Measurements from ENCODE around the gene C1orf159.
"Not testable (repeated sequence)": the region's sequence is repeated elsewhere in the genome, so short reads cannot be mapped to it uniquely, and the experiment has no call there.

Gene C1orf159

DNA sequence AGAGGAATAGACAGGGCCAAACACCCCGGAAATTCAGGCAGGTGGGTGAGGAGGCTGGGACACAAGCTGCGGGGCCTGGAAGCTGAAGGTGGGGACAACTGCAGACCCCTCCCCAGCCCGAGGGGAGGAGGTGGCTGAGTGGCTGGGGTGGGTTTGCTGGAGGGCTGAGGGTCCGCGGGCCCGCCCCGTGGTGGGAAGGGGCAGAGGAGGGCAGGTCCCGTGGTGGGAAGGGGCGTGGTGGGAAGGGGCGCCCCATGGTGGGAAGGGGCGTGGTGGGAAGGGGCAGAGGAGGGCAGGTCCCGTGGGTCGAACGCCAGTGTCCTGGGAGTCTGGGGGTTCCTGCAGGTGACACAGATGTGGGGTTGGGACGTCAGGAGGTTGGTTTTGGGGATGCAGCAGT, 33.5 kb upstream of the C1orf159 start:
- DNase-seq (ENCODE audit: low read depth, low spot score): no peak

DNA sequence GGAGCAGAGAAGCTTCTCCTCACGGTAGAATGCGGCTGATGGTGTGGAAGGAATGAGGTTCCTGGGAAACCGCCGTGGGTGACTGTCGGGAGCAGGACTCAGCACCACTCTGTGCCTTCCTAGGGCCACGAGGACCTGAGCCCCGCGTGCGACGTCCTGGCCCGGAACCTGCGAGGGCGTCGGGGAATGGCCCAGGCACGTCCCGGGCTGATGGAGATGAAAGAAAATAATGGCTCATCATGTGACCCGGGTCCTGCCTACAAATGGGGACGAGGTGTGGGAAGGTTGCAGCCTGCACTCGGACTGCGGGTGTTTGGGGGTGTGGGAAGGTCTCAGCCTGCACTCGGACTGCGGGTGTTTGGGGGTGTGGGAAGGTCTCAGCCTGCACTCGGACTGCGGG, 32.7 kb upstream of the C1orf159 start:
- DNase-seq (ENCODE audit: low read depth, low spot score): no peak

DNA sequence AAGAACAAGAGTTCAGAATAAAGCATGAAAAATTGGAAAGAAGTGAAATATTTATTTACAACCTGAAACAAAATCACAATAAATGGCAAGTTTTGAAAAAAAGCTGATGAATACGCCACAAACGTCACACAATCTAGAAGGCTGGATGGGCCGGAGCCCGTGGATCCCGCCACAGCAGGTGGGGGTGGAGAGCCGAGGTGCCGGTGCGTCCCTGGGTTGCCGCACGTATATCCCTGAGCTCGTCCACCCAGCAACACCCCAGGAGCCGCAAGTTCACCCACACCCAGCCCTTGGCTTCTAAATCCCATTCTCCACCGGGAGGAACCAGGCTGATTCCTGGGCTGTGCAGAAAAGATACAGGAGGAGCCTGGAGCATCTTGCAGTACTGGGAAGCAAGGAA, 32.2 kb upstream of the C1orf159 start:
- no peak for DNase-seq (ENCODE audit: low read depth, low spot score)

DNA sequence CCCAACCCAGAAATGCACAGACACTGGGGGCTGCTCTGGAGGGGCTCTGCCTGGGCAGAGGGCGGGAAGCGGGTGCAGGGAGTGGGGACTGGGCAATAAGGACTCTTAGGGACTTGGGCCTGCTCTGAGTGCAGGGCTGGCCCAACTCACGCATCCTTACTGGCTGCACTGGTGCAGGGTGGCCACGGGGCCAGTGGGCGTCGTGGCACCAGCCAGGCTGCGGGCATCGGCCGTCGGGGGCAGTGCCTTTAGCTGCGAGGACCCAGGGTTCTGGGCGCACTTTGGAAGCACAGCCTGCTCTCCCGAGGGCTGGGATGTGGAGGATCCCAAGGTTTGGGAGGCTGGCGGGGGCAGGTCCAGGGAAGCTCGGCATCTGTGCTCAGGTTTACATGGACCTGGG, 30.7 kb upstream of the C1orf159 start:
- DNase-seq (ENCODE audit: low read depth, low spot score): no peak

DNA sequence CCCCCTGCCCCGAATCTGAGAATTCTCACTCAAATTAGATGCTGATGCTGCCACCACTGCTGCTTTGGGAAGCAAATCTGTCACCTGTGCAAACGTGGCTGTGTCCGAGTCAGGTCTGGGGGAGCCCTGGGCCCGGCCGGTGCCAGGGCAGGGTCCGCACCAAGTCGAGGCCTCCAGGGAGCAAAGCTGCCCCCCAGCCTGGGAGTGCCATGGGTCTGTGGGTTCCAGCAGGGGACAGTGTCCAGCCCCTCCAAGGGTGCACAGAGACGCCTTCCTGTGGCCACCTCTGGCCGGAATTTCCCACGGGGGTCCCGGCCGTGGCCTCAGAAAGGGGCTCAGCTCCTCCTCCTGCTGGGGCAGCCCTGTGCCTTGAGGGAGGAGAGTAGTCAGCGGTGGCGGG, 30.1 kb upstream of the C1orf159 start:
- DNase-seq (ENCODE audit: low read depth, low spot score): no peak

DNA sequence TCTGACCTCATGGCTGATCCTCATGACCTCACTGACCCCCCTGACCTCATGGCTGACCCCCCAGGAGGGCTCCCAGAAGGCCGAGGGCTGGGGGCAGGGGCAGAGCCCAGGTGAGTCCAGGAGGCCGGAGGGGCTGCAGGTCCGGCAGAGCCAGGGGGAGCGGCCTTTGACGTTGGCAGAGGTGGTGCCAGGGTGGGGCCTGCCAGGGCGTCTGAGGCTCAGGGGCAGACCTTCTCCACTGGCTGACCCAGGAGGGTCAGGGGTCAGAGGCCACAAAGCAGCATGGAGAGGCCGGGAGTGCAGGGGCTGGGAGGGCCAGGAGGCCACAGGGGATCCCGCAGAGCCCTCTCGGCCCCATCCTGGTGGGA, 29.6 kb upstream of the C1orf159 start:
- no peak for DNase-seq (ENCODE audit: low read depth, low spot score)

DNA sequence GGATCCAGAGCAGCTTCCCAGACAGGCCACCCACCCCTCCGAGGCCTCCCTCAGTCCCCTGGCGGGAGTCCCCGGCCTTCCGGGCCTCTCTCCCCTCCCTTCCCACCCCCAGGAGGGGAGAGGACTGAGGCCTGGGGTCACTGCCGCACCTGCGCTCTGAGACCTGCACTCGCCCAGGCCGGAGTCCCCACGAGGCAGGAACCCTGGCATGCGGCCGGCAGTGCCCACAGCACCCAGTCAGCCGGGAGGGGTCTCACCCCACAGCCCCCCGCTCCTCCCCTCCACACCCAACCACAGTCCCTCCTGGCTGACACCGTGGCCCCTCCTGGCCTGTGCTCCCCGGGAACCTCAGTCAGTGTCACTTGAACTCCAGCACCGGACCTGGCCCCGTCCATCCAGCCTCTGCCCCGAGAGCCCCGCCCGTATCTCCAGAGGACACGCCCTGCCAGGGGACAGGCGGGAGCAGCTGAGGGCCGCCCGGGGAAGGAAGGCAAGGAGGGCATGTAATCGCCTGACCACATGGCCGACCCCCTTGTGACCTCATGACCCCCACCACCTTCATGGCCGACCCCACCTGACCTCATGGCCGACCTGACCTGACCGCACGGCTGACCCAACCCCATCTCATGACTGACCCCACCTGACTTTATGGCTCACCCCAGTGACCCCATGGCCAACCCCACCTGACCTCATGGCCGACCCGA, 29.1 kb upstream of the C1orf159 start:
- no peak for DNase-seq (ENCODE audit: low read depth, low spot score)

DNA sequence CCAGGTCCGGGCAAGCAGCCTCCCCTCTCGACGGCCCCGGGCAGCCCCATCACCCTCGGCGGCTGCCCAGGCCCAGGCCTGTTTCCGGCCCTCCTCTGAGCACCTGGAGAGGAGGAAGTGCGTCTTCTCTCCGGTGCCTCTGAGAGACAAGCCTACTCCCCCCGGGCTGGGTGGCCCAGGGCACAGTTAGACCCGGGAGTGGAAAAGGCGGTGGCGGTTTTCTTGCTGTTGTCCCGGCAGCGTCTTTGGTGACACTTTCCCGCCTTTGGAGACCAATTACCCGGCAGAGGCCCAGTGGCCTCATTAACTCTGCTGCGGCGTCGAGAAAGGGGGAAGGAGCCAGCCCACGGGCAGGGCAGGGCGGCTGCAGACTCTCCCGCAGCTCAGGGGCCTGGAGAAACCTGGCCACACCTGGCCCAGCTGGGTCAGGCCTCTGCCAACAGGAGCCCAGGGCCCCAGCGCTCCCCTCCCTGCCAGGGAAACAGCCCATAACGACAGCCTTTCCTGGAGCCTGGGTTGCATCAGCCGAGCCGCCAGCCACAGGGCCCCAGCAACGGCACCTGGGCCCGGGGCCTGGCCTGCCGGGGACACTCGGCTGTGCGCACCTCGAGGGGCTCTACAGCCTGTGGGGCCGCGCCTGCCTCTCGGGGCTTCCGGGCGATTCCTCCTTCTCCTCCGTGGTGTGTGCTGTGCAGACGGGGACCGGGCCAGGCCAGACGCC, 28.4 kb upstream of the C1orf159 start:
- peak; percentile 56 for DNase-seq (ENCODE audit: low read depth, low spot score)

DNA sequence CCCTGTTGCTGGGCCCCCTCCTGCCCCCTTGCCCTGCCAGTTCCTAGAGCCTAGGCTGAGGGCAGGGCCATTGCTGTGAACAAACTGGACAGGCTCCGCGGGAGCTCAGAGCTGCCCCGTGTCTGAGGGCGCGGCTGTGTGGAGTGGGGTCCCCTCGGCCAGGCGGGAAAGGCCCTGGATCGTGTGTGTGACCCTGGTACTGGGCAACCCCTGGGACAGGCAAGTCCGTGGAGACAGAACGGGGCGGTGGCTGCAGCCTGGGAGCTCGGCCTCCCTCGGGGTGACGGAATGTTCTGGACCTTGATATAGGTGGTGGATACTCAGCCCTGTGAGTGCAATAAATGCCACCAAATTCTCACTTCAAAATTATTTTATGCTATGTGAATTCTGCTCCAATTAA, 27.7 kb upstream of the C1orf159 start:
- DNase-seq (ENCODE audit: low read depth, low spot score): no peak

DNA sequence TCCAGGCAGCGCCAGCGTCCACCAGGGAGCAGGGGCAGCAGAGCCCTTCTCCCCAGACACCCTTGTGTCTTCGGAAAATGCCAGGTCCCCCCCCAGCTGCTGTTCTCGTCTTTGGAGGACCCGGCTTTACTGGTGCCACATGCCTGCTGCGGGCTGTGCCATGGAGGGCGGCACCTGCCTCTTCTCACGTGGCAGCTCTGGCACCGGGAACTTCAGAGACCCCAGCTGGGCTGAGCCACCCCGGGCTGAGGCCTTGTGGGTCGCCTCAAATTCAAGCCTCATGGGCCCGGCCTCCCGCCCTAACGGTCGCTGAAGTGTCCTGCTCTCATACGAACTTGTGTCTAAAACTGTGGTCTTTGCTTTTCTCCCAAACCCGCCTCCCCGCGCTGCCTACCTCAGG, 27.0 kb upstream of the C1orf159 start:
- DNase-seq (ENCODE audit: low read depth, low spot score): no peak

DNA sequence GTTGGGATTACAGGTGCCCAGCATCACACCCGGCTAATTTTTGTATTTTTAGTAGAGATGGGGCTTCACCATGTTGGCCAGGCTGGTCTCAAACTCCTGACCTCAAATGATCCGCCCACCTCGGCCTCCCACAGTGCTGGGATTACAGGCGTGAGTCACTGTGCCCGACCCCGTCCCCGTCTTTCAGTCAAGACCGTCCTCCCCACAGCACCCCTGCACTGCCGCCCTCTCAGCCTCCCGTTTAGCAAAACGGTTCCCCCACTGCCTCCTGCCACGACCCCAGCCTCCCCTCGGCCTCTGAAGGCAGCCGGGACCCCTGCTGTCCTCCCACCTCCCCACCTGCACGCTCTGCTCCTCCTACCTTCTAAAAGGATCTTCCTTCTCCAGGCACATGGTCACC, 26.5 kb upstream of the C1orf159 start:
- not testable (repeated sequence) for DNase-seq (ENCODE audit: low read depth, low spot score)

DNA sequence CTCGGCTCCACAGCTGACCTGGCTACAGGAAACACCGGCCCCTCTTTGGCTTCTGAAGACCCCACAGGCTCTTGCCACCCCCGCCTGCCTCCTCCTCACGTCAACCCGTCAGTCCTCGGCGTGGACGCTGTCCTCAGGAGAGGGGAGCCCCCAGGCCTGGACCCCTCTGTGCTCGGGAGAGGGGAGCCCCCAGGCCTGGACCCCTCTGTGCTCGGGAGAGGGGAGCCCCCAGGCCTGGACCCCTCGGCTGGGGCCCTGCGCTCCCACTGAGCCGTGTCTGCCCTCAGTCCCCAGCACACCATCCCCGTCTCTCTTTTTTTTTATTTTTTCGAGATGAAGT, 26.0 kb upstream of the C1orf159 start:
- no peak for DNase-seq (ENCODE audit: low read depth, low spot score)

DNA sequence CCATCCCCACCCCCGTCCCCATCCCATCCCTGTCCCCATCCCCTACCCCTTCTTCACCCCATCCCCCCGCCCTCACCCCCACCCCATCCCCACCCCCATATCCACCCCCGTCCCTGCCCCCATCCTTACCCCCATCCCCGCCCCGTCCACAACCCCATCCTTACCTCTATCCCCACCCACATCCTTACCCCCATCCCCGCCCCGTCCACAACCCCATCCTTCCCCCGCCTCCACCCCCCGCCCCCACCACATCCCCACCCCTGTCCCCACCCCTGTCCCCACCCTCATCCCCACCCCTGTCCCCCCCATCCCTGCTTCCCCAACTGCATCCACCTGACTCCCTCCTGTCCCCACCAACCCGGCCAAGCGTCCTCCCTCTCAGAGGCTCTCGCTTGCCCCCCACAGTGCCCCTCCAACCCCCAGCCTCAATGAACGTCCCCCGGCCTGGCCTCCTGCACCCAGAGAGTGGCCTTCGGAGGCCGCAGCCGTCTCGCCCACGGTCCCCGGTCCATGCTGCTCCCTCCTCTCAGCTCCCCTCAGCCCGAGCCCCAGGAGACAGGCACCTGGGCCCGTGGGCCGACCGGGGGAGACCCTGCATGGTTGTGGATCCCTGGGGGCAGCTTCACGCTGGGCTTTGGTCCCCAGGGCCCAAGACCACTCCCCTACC, 25.5 kb upstream of the C1orf159 start:
- no peak for DNase-seq (ENCODE audit: low read depth, low spot score)

DNA sequence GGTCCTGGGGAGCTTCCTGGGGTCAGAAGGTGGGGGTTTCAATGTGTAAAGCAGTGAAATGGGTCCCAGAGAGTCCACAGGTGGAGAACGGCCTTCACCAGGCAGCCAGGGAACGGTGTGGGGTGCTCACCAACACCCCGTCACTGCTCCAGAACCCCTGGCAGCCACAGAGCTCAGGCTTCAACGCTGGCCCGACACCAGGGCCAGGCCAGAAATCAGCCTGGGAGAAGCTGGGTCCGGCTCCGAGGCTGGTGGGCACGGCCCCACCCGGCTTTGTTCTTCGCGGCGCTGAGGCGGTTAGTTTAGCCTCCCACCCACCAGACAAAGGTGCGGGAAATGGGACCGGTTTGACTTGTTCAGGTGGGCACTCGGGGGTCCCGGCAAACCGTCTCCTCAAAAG, 24.8 kb upstream of the C1orf159 start:
- no peak for DNase-seq (ENCODE audit: low read depth, low spot score)

DNA sequence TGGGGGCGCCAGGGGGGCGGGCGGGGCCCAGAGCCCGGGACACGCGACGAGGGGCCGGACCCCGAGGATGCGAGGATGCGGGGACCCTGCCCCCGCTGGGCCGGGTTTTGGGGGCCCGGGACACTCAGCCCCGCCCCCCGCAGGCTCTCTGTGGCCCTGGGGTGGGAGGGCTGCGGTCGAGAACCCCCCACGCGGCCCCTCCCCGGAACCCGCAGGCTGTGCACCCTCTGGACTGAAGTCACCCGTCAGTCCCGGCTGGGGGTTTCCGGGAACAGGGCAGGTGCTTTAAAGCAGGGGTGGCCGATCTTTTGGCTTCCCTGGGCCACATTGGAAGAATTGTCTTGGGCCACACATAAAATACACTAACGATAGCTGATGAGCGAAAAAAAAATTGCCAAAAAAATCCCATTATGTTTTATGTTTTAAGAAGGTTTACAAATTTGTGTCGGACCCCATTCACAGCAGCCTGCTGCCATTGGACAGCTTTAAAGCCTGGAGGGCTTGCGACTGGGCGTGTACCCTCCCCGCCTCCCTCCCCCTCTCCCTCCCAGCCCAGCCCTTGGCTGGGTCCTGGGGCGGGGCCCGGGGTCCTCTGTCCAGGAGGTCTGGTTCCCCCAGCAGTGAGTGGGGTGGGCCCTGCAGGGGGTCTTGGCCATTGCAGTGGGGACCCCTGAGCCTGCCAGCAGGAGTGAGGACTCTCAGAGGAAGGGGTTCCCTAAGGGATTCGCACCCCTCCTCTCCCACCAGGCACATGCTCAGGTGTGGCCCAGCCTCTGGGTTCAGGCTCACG, 21.6 kb upstream of the C1orf159 start:
- DNase-seq (ENCODE audit: low read depth, low spot score): no peak

DNA sequence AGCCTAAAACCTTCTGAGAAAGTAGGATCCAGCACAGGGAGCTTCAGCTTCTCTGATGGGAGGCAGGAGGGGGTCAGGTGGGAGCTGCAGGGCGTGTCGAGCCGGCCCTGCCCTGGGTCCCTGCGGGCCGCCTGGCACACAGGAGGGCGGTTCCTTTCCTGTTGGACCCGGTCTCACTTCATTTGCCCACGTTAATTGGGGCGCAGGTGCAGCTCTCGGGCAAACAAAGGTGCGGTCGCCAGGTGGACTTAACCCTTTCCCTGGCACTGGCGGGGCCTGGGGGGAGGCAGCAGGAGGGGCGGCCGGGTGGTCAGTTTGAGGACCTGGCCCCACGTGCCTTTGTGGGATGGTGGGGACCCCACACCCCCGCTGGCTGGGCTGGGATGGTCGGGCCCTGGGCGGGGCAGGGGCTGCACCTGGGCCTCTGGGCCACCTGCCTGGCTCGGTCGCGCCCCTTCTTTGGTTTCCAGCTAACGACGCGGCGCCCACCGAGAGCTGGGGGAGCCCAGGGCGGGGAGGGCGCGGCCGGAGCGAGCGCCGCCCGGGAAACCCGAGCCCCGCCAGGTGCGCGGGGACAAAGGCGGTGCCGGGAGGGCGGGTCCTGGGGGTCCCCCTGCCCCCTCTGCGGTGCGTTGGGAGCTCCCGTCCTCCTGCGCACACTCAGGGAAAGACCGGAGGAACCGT, 20.8 kb upstream of the C1orf159 start:
- no peak for DNase-seq (ENCODE audit: low read depth, low spot score)

DNA sequence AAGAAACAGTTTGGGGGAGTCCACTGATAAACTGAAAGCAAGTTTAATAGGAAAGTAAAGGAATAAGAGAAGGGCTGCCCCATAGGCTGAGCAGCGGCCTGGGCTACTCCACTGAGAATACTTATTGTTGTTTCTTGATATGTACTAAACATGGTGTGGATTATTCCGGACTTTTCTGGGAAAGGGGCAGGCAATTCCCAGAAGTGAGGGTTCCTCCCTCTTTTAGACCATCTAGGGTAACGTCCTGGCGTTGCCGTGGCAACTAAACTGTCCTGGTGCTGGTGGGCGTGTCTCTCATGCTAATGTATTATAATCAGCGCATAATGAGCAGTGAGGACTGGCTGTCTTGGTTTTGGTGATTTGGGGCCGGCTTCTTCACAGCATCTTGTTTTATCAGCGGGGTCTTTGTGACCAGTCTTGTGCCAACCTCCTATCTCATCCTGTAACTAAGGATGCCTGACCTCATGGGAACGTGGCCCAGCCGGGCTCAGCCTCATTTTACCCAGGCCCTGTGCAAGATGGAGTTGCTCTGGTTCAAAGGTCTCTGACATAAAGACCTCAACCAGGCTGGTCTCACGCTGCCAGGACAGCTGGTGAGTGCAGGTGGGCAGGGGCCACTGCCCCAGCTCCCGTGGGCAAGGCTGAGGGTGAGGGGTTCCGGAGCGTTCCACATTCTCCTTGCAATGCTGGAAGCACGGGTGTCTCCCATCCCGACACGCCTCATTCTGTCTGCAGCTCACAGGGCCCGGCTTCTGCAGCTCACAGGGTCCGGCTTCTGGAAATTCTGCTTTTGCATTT, 19.6 kb upstream of the C1orf159 start:
- DNase-seq (ENCODE audit: low read depth, low spot score): no peak

DNA sequence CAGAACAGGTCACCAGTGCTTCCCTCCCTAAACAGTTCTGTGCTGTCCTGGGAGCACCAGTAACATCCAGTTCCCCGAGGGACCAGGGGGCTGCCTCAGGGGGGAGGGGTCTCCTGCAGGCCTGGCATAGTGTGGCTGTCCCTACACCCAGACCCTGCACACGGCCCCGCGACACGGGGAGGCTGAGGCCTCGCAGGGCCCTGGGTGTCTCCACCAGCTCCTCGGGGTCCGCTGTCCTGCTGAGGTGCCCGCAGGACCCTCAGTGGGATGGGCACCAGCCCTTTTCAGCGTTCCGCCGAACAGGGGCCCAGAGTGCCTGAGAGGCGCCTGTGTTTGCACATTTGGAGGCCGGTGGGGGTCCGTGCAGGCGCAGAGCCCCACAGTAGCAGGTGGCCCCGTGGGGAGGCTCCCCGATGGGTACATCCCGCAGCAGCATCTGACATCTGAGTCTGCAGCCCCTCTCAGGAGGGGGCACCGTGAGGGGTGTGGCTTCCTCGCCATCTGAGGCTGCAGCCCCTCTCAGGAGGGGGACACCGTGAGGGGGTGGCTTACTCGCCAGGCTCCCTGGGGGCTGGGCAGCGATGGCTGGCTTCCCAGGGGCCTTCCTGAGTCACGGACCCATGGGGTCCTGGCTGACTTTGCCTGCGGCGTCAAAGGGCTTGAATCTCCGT, 18.5 kb upstream of the C1orf159 start:
- no peak for DNase-seq (ENCODE audit: low read depth, low spot score)

DNA sequence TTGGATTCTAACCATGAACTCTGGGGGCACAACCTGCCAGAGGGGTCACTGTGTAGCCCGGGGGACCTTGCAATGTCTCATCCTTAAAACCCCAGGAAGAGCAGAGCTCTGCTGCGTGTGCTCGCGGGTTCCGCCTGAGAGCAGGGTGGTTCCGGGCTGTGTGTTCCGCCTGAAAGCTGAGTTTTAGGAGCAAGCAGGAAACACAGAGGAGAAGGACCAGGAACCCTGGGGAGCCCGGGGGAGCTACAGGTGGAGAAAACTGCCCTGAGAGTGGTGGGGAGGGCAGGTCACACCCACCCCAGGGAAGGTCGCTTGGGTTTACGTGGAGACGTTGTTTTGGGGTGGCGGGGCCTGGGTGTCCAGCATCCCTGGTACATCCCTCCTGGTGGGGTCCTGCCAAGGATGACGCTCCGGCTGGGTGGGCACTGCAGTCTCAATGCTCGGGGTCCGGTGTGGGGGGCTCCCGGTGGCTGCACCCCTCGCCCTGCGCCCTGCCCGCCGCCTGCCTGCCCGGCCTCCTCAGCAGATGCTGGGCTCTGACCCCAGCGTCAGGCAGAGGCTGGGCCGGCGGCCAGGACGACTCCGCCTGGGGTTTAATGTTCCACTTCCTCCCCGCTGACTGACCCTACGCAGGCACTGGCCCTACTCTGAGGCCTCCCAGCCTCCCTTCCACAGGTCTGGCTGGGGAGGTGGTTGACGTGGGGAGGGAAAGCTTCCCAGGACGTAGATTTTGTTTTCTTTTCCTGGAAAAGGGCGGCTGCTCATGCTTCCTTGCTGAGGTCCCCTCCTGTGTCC, 17.3 kb upstream of the C1orf159 start:
- DNase-seq (ENCODE audit: low read depth, low spot score): no peak
